ENCODE data around the gene FBXL7. TPM values are rescaled to one million over a fixed set of nuclear protein-coding genes. Genes with fewer than 3 reads are reported as not detected.
A peak's percentile ranks its signal among the peaks of the same experiment; 100 is the strongest.

FBXL7 gene
- total and polyA plus RNA-seq, 4 donors = 1.9 to 15.5 (median 6.6) TPM

DNA sequence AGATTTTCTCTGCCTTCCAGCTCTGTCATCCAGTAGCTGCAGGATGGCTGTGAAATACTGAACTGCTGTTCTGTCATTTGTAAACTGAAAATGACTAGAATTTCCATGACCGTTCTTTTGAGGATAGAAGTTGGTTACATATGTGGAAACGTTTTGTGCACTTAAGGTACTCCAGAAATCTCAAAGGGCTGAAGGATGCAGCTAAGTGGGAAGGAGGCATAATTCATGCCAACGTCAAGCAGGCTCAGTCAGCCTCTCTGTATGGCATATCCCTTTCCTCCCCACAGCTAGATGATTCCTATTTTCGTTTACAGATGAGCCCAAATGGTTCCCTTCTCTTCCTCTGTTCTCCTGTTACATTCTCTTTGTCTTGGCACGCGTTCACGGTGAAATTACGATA lies 257.6 kb downstream of the FBXL7 start:
- Histone ChIP-seq H3K9ac (ENCODE audit: insufficient read depth in 1 of 2, low read length in 2 of 2) (no peak overlapping the region), H3K27me3 (ENCODE audit: control insufficient read depth in 3 of 3, insufficient read depth in 3 of 3, low read length in 2 of 3) (no peaks in the 10 kb centered on the region), H3K27ac (ENCODE audit: low read depth in 1 of 2, low read length in 1 of 2) (no peak overlapping the region), H3K36me3 (ENCODE audit: control insufficient read depth in 4 of 4, insufficient read depth in 4 of 4, low read length in 4 of 4) (no peaks in the 10 kb centered on the region), H3K4me3 (no peak overlapping the region), H3K4me1 (ENCODE audit: control insufficient read depth in 5 of 5, insufficient read depth in 5 of 5, low read length in 5 of 5) (peaks cover 0 to 8% (median 0%) of the 10 kb centered on the region in 5 donors), H3K9me3 (ENCODE audit: control insufficient read depth in 4 of 4, insufficient read depth in 3 of 4, low read length in 3 of 4) (peaks cover 0 to 4% (median 0%) of the 10 kb centered on the region in 4 donors)
- peak; percentile 38 for ATAC-seq (ENCODE audit: insufficient read depth, low FRiP score)
- TF ChIP-seq, protein P1, sequence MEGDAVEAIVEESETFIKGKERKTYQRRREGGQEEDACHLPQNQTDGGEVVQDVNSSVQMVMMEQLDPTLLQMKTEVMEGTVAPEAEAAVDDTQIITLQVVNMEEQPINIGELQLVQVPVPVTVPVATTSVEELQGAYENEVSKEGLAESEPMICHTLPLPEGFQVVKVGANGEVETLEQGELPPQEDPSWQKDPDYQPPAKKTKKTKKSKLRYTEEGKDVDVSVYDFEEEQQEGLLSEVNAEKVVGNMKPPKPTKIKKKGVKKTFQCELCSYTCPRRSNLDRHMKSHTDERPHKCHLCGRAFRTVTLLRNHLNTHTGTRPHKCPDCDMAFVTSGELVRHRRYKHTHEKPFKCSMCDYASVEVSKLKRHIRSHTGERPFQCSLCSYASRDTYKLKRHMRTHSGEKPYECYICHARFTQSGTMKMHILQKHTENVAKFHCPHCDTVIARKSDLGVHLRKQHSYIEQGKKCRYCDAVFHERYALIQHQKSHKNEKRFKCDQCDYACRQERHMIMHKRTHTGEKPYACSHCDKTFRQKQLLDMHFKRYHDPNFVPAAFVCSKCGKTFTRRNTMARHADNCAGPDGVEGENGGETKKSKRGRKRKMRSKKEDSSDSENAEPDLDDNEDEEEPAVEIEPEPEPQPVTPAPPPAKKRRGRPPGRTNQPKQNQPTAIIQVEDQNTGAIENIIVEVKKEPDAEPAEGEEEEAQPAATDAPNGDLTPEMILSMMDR (IDR thresholded peaks at IDR 0.05; ENCODE audit: control extremely low read depth, extremely low read depth) = no peak
- peak in 2 of 3 donors; percentile 22 to 52 for DNase-seq
- WGBS, 2 donors = 57 to 73% methylated on average over 8 of the region's 8 CpGs

DNA sequence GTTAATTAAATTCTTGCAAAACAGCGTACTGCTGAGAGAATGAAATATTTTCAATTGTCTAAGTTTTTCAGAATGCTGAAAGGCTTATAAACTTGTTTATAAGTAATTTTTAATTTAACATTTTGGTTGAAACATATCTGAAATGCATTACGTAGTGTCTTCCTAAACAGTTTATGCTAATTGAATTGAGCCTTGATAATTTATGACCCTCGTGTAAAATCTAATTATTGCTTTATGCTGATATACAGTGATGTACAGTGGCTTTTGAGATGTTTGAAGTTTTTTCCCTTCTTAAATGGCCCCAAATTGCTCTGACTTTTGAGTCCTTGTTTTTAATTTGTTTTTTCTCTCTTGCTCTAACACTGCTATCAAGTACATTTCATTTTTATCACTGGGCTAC lies 262.7 kb downstream of the FBXL7 start:
- Histone ChIP-seq H3K36me3 (ENCODE audit: control insufficient read depth in 4 of 4, insufficient read depth in 4 of 4, low read length in 4 of 4) (no peaks in the 10 kb centered on the region), H3K9ac (ENCODE audit: insufficient read depth in 1 of 2, low read length in 2 of 2) (no peak overlapping the region), H3K9me3 (ENCODE audit: control insufficient read depth in 4 of 4, insufficient read depth in 3 of 4, low read length in 3 of 4) (no peaks in the 10 kb centered on the region), H3K27ac (ENCODE audit: low read depth in 1 of 2, low read length in 1 of 2) (no peak overlapping the region), H3K4me3 (no peak overlapping the region), H3K4me1 (ENCODE audit: control insufficient read depth in 5 of 5, insufficient read depth in 5 of 5, low read length in 5 of 5) (peaks cover 0 to 6% (median 0%) of the 10 kb centered on the region in 5 donors), H3K27me3 (ENCODE audit: control insufficient read depth in 3 of 3, insufficient read depth in 3 of 3, low read length in 2 of 3) (no peaks in the 10 kb centered on the region)
- WGBS, 2 donors = 87 to 91% methylated on average over 3 of the region's 3 CpGs
- TF ChIP-seq, protein P1 (IDR thresholded peaks at IDR 0.05; ENCODE audit: control extremely low read depth, extremely low read depth) = no peak
- no peak for ATAC-seq (ENCODE audit: insufficient read depth, low FRiP score)
- DNase-seq = no peak

DNA sequence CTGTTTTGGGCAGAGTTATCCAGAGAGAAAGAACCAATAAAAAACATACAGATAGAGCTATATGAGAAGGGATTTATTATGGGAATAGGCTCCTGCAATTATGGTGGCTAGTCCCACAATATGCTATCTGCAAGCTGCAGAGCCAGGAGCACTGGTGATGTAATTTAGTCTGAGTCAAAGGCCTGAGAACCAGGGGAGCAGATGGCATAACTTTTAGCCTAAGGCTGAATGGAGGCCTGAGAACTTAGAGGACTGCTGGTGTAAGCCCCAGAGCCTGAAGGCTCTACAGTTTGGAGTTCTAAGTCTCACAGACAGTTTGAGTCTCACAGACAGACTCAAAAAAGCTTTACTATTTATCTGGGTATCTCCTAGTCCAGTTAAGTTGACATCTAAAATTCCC lies 263.8 kb downstream of the FBXL7 start:
- Histone ChIP-seq H3K4me3 (no peak overlapping the region), H3K4me1 (ENCODE audit: control insufficient read depth in 5 of 5, insufficient read depth in 5 of 5, low read length in 5 of 5) (peaks cover 0 to 6% (median 0%) of the 10 kb centered on the region in 5 donors), H3K36me3 (ENCODE audit: control insufficient read depth in 4 of 4, insufficient read depth in 4 of 4, low read length in 4 of 4) (no peaks in the 10 kb centered on the region), H3K27ac (ENCODE audit: low read depth in 1 of 2, low read length in 1 of 2) (no peak overlapping the region), H3K9ac (ENCODE audit: insufficient read depth in 1 of 2, low read length in 2 of 2) (no peak overlapping the region), H3K27me3 (ENCODE audit: control insufficient read depth in 3 of 3, insufficient read depth in 3 of 3, low read length in 2 of 3) (no peaks in the 10 kb centered on the region), H3K9me3 (ENCODE audit: control insufficient read depth in 4 of 4, insufficient read depth in 3 of 4, low read length in 3 of 4) (no peaks in the 10 kb centered on the region)
- TF ChIP-seq, protein P1 (IDR thresholded peaks at IDR 0.05; ENCODE audit: control extremely low read depth, extremely low read depth) = no peak
- ATAC-seq (ENCODE audit: insufficient read depth, low FRiP score) = no peak
- DNase-seq = no peak

DNA sequence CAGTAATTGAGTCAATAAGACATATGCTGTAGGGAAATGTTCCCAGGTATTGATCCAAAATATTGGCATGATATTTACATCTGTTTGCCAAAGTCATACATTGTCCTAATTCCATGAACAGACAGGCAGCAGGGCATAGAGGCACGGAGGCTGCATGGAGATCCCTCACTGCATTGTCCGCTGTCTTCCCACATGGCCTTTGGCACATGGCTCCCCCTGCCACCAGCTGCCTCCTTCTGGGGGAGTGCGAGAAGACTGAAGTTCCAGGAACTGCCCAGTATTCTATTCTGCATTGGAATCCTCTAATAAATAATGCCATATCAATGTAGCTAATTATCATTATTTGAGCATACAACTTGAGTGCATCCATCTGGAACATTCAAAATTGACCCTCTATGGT lies 269.0 kb downstream of the FBXL7 start:
- H3K9me3 ChIP-seq (ENCODE audit: control insufficient read depth in 4 of 4, insufficient read depth in 3 of 4, low read length in 3 of 4) = no peaks in the 10 kb centered on the region
- peaks cover 0 to 4% (median 0%) of the 10 kb centered on the region in 5 donors for H3K4me1 ChIP-seq (ENCODE audit: control insufficient read depth in 5 of 5, insufficient read depth in 5 of 5, low read length in 5 of 5)
- DNase-seq = no peak
- no peak overlapping the region for H3K27ac ChIP-seq (ENCODE audit: low read depth in 1 of 2, low read length in 1 of 2)
- WGBS, 2 donors = 91 to 96% methylated on average over 3 of the region's 3 CpGs
- no peaks in the 10 kb centered on the region for H3K36me3 ChIP-seq (ENCODE audit: control insufficient read depth in 4 of 4, insufficient read depth in 4 of 4, low read length in 4 of 4)
- H3K27me3 ChIP-seq (ENCODE audit: control insufficient read depth in 3 of 3, insufficient read depth in 3 of 3, low read length in 2 of 3) = no peaks in the 10 kb centered on the region
- TF ChIP-seq, protein P1 (IDR thresholded peaks at IDR 0.05; ENCODE audit: control extremely low read depth, extremely low read depth) = no peak
- ATAC-seq (ENCODE audit: insufficient read depth, low FRiP score) = no peak
- no peak overlapping the region for H3K9ac ChIP-seq (ENCODE audit: insufficient read depth in 1 of 2, low read length in 2 of 2)
- H3K4me3 ChIP-seq = no peak overlapping the region
